GM23338 (cell line): Measurements from ENCODE around the gene C14orf180. TPM values are rescaled to one million over a fixed set of nuclear protein-coding genes. Genes with fewer than 3 reads are reported as not detected.

ENCODE experiments used
- ATAC-seq: fragments of 200-7000 bp; cut with Tn5 transposase; 3 replicates; pipeline ENCODE4 v1.9.1; 2020
- DNase-seq: peaks from one replicate; pipeline ENCODE4 v3.0.0-alpha.2; 2015; ENCODE audit warnings: low spot score
- H2AFZ ChIP-seq: fragments of 200-600 bp; sonication (generic); 2 replicates; pipeline ENCODE4 v1.8.0; 2016; ENCODE audit warnings: antibody characterized with exemption, mild to moderate bottlenecking, moderate library complexity
- H3F3A ChIP-seq: fragments of 200-600 bp; sonication (generic); replicated peaks from 2 replicates; pipeline ENCODE4 v1.8.0; 2017; ENCODE audit warnings: antibody characterized with exemption, mixed run types, low read depth
- H3K27ac ChIP-seq: fragments of 200-600 bp; sonication (generic); 2 replicates; pipeline ENCODE4 v1.6.1; 2016; ENCODE audit warnings: low read depth
- H3K27me3 ChIP-seq: fragments of 200-600 bp; sonication (generic); 2 replicates; pipeline ENCODE4 v1.8.0; 2016; ENCODE audit warnings: mild to moderate bottlenecking, mixed run types, moderate library complexity; ENCODE audit not compliant: insufficient read depth
- H3K36me3 ChIP-seq: fragments of 200-600 bp; sonication (generic); 2 replicates; pipeline ENCODE4 v1.8.0; 2016; ENCODE audit warnings: mild to moderate bottlenecking; ENCODE audit not compliant: insufficient read depth
- H3K4me1 ChIP-seq: fragments of 200-600 bp; sonication (generic); 2 replicates; pipeline ENCODE4 v1.8.0; 2016; ENCODE audit warnings: mild to moderate bottlenecking, moderate library complexity; ENCODE audit not compliant: insufficient read depth
- H3K4me2 ChIP-seq: fragments of 200-600 bp; sonication (generic); 2 replicates; pipeline ENCODE4 v1.7.1; 2017; ENCODE audit warnings: mixed run types
- H3K4me3 ChIP-seq: fragments of 200-600 bp; sonication (generic); 2 replicates; pipeline ENCODE4 v1.6.1; 2016; ENCODE audit warnings: mixed run types
- H3K79me2 ChIP-seq: fragments of 200-600 bp; sonication (generic); replicated peaks from 2 replicates; pipeline ENCODE4 v1.8.0; 2017; ENCODE audit warnings: mild to moderate bottlenecking; ENCODE audit not compliant: insufficient read depth
- H3K9me2 ChIP-seq: fragments of 200-600 bp; sonication (generic); 2 replicates; pipeline ENCODE4 v1.8.0; 2017; ENCODE audit not compliant: insufficient read depth
- H4K20me1 ChIP-seq: fragments of 200-600 bp; sonication (generic); replicated peaks from 2 replicates; pipeline ENCODE4 v1.8.0; 2017; ENCODE audit warnings: mild to moderate bottlenecking; ENCODE audit not compliant: insufficient read depth
- H3K27ac Mint-ChIP-seq: 2 replicates; pipeline ENCODE4 v1.8.0; 2020; ENCODE audit warnings: inconsistent platforms, mild to moderate bottlenecking, moderate library complexity, mixed read lengths
- H3K27me3 Mint-ChIP-seq: 3 replicates; pipeline ENCODE4 v1.8.0; 2022; ENCODE audit warnings: low read depth, mild to moderate bottlenecking, moderate library complexity, mixed read lengths, inconsistent platforms; ENCODE audit not compliant: insufficient read depth, poor library complexity
- H3K36me3 Mint-ChIP-seq: 3 replicates; pipeline ENCODE4 v1.8.0; 2021; ENCODE audit warnings: low read depth, mild to moderate bottlenecking, inconsistent platforms, moderate library complexity, mixed read lengths
- H3K4me1 Mint-ChIP-seq: 3 replicates; pipeline ENCODE4 v1.8.0; 2020; ENCODE audit warnings: mild to moderate bottlenecking, inconsistent platforms, mixed read lengths
- H3K4me3 Mint-ChIP-seq: 3 replicates; pipeline ENCODE4 v1.8.0; 2021; ENCODE audit warnings: moderate library complexity, mild to moderate bottlenecking, inconsistent platforms, mixed read lengths
- H3K9me3 Mint-ChIP-seq: 3 replicates; pipeline ENCODE4 v1.8.0; 2020; ENCODE audit warnings: moderate library complexity, mild to moderate bottlenecking, inconsistent platforms, mixed read lengths
- CREB1 ChIP-seq: fragments of 250-450 bp; sonication (Bioruptor Pico); IDR thresholded peaks from 2 replicates; pipeline ENCODE4 v1.5.0; 2020; ENCODE audit warnings: low read depth, mild to moderate bottlenecking, moderate library complexity
- CTCF ChIP-seq, 2 experiments: fragments of 200-600 bp in 1 of 2; sonication (generic) in 1 of 2; conservative IDR thresholded peaks; 2 replicates each; pipeline versions ENCODE4 v1.5.1 to v1.6.1; 2016 to 2017; ENCODE audit warnings: antibody characterized with exemption in 2 of 2, low read depth in 2 of 2, mild to moderate bottlenecking in 2 of 2, moderate library complexity in 1 of 2
- EZH2 ChIP-seq: fragments of 200-600 bp; sonication (generic); IDR thresholded peaks from one replicate; pipeline ENCODE4 v1.8.0; 2017; ENCODE audit warnings: antibody characterized with exemption, mild to moderate bottlenecking, low read depth; ENCODE audit not compliant: unreplicated experiment
- EZH2phosphoT487 ChIP-seq: fragments of 200-600 bp; sonication (generic); IDR thresholded peaks from one replicate; pipeline ENCODE4 v1.8.1; 2018; ENCODE audit warnings: antibody characterized with exemption; ENCODE audit not compliant: unreplicated experiment
- JUNB ChIP-seq: IDR thresholded peaks from one replicate; pipeline ENCODE4 v1.6.1; 2016; ENCODE audit warnings: antibody characterized with exemption; ENCODE audit not compliant: unreplicated experiment
- NANOG ChIP-seq: IDR thresholded peaks from 2 replicates; pipeline ENCODE4 v1.6.1; 2016; ENCODE audit warnings: antibody characterized with exemption, borderline replicate concordance
- POLR2AphosphoS5 ChIP-seq: IDR thresholded peaks from 2 replicates; pipeline ENCODE4 v1.6.1; 2016; ENCODE audit warnings: antibody characterized with exemption, low read depth
- STAT1 ChIP-seq: IDR thresholded peaks from one replicate; pipeline ENCODE4 v1.6.1; 2016; ENCODE audit warnings: antibody characterized with exemption; ENCODE audit not compliant: unreplicated experiment
- ZNF114 ChIP-seq: fragments of 250-450 bp; sonication (Bioruptor Pico); IDR thresholded peaks from 2 replicates; pipeline ENCODE4 v1.5.0; 2020; ENCODE audit warnings: mild to moderate bottlenecking, moderate library complexity
- ZNF331 ChIP-seq: fragments of 250-450 bp; sonication (Bioruptor Pico); IDR thresholded peaks from 2 replicates; pipeline ENCODE4 v1.5.0; 2020; ENCODE audit warnings: low read depth, mild to moderate bottlenecking, moderate library complexity
- ZNF462 ChIP-seq: fragments of 250-450 bp; sonication (Bioruptor Pico); IDR thresholded peaks from 2 replicates; pipeline ENCODE4 v1.5.0; 2020; ENCODE audit warnings: mild to moderate bottlenecking, moderate library complexity
- polyA plus RNA-seq: library from polyadenylated mRNA; unstranded; fragments of >200 nt; fragmentation: Nextera tagmentation; extraction: Ambion mirVana; gene quantifications from 2 replicates; pipeline ENCODE4 v1.2.1, GENCODE V29; 2016
- total RNA-seq: library from RNA; depleted of rRNA; stranded (reverse); fragments of >200 nt; shearing (Covaris generic); gene quantifications from 2 replicates; pipeline ENCODE4 v1.2.3, GENCODE V29; 2014
- TF ChIP-seq, protein P1 (sequence below): IDR thresholded peaks from 2 replicates; pipeline ENCODE4 v1.6.1; 2016; ENCODE audit warnings: antibody characterized with exemption
- TF ChIP-seq, protein P2 (sequence below): IDR thresholded peaks from one replicate; pipeline ENCODE4 v1.6.1; 2018; ENCODE audit warnings: antibody characterized with exemption; ENCODE audit not compliant: unreplicated experiment

C14orf180 gene
- total and polyA plus RNA-seq, 2 experiments from 2014 or later = not detected

GRCh38 chr14:104637546-104638003, 58.0 kb downstream of the C14orf180 start:
- H3K4me1 Mint-ChIP-seq = no peaks in the 10 kb centered on the region
- no peak for ATAC-seq

More at GRCh38 chr14:104637546-104638003, 58.0 kb downstream of the C14orf180 start:
- no peak overlapping the region for H2AFZ ChIP-seq
- H4K20me1 ChIP-seq = no peaks in the 10 kb centered on the region
- Mint-ChIP-seq H3K27ac (no peak overlapping the region), H3K4me3 (no peak overlapping the region), H3K36me3 (no peaks in the 10 kb centered on the region), H3K27me3 (peaks cover 7% of the 10 kb centered on the region), H3K9me3 (no peaks in the 10 kb centered on the region; the same call in 2 of the 3 replicates)
- no peaks in the 10 kb centered on the region for H3K36me3 ChIP-seq
- H3K9me2 ChIP-seq = no peaks in the 10 kb centered on the region
- no peak overlapping the region for H3K27ac ChIP-seq
- no peak for DNase-seq
- H3K4me1 ChIP-seq = no peaks in the 10 kb centered on the region
- TF ChIP-seq EZH2 (no peak), EZH2phosphoT487 (no peak), STAT1 (no peak), ZNF462 (no peak), ZNF331 (CRISPR knock-in tag) (no peak), CTCF (conservative IDR thresholded peaks at IDR 0.05; ENCODE audit: low read depth in 2 of 2) (no peak), CREB1 (CRISPR knock-in tag) (no peak), JUNB (no peak), POLR2AphosphoS5 (no peak), NANOG (no peak), ZNF114 (CRISPR knock-in tag) (no peak)
- TF ChIP-seq, protein P1, sequence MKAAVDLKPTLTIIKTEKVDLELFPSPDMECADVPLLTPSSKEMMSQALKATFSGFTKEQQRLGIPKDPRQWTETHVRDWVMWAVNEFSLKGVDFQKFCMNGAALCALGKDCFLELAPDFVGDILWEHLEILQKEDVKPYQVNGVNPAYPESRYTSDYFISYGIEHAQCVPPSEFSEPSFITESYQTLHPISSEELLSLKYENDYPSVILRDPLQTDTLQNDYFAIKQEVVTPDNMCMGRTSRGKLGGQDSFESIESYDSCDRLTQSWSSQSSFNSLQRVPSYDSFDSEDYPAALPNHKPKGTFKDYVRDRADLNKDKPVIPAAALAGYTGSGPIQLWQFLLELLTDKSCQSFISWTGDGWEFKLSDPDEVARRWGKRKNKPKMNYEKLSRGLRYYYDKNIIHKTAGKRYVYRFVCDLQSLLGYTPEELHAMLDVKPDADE = no peak
- TF ChIP-seq, protein P2, sequence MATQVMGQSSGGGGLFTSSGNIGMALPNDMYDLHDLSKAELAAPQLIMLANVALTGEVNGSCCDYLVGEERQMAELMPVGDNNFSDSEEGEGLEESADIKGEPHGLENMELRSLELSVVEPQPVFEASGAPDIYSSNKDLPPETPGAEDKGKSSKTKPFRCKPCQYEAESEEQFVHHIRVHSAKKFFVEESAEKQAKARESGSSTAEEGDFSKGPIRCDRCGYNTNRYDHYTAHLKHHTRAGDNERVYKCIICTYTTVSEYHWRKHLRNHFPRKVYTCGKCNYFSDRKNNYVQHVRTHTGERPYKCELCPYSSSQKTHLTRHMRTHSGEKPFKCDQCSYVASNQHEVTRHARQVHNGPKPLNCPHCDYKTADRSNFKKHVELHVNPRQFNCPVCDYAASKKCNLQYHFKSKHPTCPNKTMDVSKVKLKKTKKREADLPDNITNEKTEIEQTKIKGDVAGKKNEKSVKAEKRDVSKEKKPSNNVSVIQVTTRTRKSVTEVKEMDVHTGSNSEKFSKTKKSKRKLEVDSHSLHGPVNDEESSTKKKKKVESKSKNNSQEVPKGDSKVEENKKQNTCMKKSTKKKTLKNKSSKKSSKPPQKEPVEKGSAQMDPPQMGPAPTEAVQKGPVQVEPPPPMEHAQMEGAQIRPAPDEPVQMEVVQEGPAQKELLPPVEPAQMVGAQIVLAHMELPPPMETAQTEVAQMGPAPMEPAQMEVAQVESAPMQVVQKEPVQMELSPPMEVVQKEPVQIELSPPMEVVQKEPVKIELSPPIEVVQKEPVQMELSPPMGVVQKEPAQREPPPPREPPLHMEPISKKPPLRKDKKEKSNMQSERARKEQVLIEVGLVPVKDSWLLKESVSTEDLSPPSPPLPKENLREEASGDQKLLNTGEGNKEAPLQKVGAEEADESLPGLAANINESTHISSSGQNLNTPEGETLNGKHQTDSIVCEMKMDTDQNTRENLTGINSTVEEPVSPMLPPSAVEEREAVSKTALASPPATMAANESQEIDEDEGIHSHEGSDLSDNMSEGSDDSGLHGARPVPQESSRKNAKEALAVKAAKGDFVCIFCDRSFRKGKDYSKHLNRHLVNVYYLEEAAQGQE = no peak
- no peaks in the 10 kb centered on the region for H3K27me3 ChIP-seq
- H3K4me2 ChIP-seq = no peak overlapping the region
- H3K4me3 ChIP-seq = no peak overlapping the region
- no peaks in the 10 kb centered on the region for H3F3A ChIP-seq
- H3K79me2 ChIP-seq = no peaks in the 10 kb centered on the region
